Measurements from ENCODE around the gene TOGARAM2.
A peak's percentile ranks its signal among the peaks of the same experiment; 100 is the strongest.

TOGARAM2 gene

DNA sequence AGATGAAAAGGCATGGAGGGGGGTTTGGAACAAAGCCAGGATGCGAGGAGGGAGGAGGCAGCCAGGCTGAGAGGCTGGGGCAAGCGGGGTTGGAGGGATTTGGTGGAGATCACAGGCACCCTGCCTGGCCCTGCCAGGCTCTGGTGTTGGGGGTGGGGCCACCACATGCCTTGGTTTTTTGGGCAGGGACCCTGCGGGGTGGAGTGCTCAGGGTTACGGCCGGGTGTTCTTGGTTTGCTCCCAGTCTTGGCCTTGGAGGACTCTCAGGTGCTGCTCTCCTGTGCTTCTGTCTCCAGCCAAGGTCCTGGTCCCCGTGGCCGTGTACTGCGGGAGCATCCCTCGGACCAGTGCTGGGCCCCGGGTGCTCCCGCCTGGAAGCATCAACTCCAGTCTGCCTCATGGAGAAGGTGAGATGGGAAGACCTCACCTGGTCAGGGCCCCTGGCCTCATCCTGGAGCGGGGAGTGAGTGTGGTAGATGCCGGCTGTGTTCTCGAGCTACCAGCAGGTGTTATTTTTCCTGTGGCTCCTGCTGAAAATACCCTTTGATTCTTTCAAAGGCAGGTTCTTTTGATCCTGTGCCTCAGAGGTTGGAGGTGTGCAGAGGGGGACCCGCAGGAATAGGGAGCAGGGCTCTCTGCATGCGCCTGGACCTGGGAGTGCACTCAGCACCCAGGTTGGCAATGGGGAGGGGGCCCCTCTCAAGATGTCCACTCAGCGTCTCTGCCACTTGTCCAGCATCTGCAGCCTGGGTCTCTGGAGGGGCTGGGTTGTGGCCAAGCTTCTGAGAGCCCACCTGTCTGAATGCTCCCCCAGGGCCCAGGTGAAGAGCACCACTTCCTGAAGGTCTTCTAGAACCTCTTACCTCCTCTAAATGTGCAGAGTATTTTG, 17.0 kb downstream of the TOGARAM2 start:
- DNase-seq (ENCODE audit: low spot score in 2 of 2) (no peak), ATAC-seq (ENCODE audit: low read depth) (no peak)
- H3K27ac Mint-ChIP-seq = peak overlapping the region; percentile 42
- no peaks in the 10 kb centered on the region for H3K9me3 Mint-ChIP-seq
- H3K4me3 Mint-ChIP-seq = no peak overlapping the region
- H3K27me3 Mint-ChIP-seq = peaks cover 6% of the 10 kb centered on the region
- peaks cover 4% of the 10 kb centered on the region for H3K4me1 Mint-ChIP-seq
- no peaks in the 10 kb centered on the region for H3K36me3 Mint-ChIP-seq

DNA sequence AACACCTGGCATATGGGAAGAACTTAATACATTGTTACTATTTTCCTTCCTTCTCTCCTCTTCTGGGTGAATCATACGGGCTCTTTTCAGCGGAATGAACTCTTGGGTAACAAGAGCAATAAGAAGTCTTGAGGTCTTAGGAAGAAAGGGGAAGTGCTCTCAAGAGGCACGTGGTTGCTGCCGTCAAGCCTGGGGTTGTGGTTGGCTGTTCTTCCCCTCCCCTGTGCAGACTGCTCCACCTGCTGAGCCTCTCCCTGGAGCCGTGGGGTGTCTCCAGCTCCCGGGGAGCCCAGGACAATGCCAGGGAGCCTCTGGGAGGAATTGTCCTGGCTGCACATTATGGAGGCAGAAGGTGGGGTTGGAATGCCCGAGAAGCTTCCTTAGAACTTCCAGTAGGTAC, 19.4 kb downstream of the TOGARAM2 start:
- peaks cover 5% of the 10 kb centered on the region for H3K27me3 Mint-ChIP-seq
- ATAC-seq (ENCODE audit: low read depth) (peak; percentile 100), DNase-seq (ENCODE audit: low spot score in 2 of 2) (peak; percentile 59 to 65)
- no peaks in the 10 kb centered on the region for H3K9me3 Mint-ChIP-seq
- peaks cover 4% of the 10 kb centered on the region for H3K4me1 Mint-ChIP-seq
- H3K36me3 Mint-ChIP-seq = no peaks in the 10 kb centered on the region
- H3K4me3 Mint-ChIP-seq = no peak overlapping the region
- peak overlapping the region; percentile 83 for H3K27ac Mint-ChIP-seq

DNA sequence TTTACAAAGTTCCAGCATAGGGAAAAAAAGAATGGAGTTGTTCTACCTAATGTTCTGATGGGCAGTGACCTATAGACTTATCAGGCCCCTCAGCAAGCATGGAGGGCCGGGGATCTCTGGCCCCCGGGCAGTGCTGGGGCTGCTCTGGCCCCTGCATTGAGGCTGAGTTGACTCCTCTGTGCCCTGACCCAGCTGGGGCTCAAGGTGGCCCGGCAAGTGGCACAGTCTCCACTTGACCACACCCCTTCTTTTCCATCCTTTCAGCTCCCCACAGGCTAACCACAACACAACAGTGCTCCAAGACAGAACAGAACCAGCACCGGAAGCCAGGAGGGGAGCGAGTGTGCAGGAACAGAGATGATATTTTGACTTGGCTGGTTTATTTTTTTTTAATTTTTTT, 19.9 kb downstream of the TOGARAM2 start:
- H3K27me3 Mint-ChIP-seq = peaks cover 5% of the 10 kb centered on the region
- DNase-seq (ENCODE audit: low spot score in 2 of 2) = no peak
- peak; percentile 4 for ATAC-seq (ENCODE audit: low read depth)
- H3K27ac Mint-ChIP-seq = no peak overlapping the region
- no peaks in the 10 kb centered on the region for H3K9me3 Mint-ChIP-seq
- no peaks in the 10 kb centered on the region for H3K36me3 Mint-ChIP-seq
- no peak overlapping the region for H3K4me3 Mint-ChIP-seq
- peaks cover 4% of the 10 kb centered on the region for H3K4me1 Mint-ChIP-seq

DNA sequence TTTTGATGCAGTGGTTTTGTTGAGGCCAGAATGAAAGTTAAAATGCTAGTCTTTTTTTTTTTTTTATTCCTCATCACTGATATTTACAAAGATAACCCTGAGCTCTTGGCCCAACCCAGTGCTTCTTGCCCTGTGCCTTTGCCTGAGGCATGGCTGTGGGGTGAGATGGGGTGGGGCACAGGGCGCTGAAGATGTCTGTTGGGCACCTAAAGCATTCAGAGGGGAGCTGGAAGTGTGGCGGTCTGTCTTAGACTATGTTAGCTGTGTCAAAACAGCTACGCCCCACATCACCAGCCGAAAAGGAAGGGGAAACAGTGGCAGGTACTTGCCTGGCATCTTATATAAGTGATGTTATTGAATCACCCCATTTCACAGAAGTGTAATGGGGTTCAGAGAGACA, 20.7 kb downstream of the TOGARAM2 start:
- DNase-seq (ENCODE audit: low spot score in 2 of 2) = no peak
- H3K9me3 Mint-ChIP-seq = no peaks in the 10 kb centered on the region
- no peaks in the 10 kb centered on the region for H3K36me3 Mint-ChIP-seq

GRCh38 chr2:29004755-29005154, 23.7 kb downstream of the TOGARAM2 start:
- Mint-ChIP-seq H3K4me1 (peaks cover 4% of the 10 kb centered on the region), H3K27ac (no peak overlapping the region), H3K9me3 (no peaks in the 10 kb centered on the region), H3K4me3 (no peak overlapping the region), H3K36me3 (no peaks in the 10 kb centered on the region), H3K27me3 (peaks cover 2% of the 10 kb centered on the region)
- no peak for ATAC-seq (ENCODE audit: low read depth)
- no peak for DNase-seq (ENCODE audit: low spot score in 2 of 2)

More for the DNA sequence above, 20.7 kb downstream of the TOGARAM2 start:
- Mint-ChIP-seq H3K4me1 (peaks cover 4% of the 10 kb centered on the region), H3K4me3 (no peak overlapping the region), H3K27ac (peak overlapping the region; percentile 37), H3K27me3 (peaks cover 5% of the 10 kb centered on the region)
- no peak for ATAC-seq (ENCODE audit: low read depth)

- no peak overlapping the region for H3K4me3 Mint-ChIP-seq
- peaks cover 2% of the 10 kb centered on the region for H3K27me3 Mint-ChIP-seq
- no peak overlapping the region for H3K27ac Mint-ChIP-seq
- DNase-seq (ENCODE audit: low spot score in 2 of 2) (no peak), ATAC-seq (ENCODE audit: low read depth) (no peak)
- peaks cover 2% of the 10 kb centered on the region for H3K4me1 Mint-ChIP-seq
- no peaks in the 10 kb centered on the region for H3K9me3 Mint-ChIP-seq
- H3K36me3 Mint-ChIP-seq = no peaks in the 10 kb centered on the region
Observed at GRCh38 chr2:29005331-29005730, 24.2 kb downstream of the TOGARAM2 start.

DNA sequence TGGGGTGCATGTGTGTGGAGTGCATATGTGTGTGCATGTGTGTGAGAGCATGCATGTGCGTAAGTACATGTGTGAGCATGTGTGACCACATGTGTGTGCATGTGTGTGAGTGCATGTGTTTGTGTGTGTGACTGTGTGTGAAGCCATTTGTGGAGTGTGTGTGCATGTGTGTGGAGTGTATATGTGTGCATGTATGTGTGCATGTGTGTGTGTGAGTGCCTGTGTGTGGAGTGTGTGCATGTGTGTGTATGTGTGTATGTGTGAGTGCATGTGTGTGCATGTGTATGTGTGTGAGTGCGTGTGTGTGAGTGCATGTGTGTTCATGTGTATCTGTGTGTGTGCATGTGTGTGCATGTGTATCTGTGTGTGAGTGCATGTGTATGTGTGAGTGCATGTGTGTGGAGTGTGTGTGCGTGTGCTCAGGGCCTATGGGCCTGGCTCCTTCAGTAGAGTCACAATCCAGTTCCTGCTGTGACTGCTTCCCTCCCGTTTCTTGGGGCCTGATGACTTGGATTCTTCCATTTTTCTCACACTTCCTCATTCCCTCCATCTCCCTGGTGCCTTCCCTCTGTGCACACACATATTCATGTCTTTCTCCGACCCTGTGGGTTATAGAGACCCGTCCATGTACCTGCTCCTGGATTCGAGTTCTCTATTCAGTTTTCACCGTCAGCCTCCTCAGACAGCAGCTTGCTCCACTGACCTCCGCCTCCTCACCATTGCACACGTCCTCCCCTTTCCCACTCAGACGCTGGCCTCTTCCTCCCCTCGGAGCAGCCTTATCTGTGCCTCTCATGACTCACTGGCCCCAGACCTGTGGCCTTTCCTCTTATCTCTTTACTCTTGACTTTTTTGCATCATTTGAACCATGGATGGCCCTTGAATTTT, 25.2 kb downstream of the TOGARAM2 start:
- ATAC-seq (ENCODE audit: low read depth) (no peak), DNase-seq (ENCODE audit: low spot score in 2 of 2) (no peak)
- Mint-ChIP-seq H3K4me3 (no peak overlapping the region), H3K27ac (no peak overlapping the region), H3K27me3 (peaks cover 2% of the 10 kb centered on the region), H3K36me3 (no peaks in the 10 kb centered on the region), H3K9me3 (no peaks in the 10 kb centered on the region), H3K4me1 (peaks cover 2% of the 10 kb centered on the region)

- H3K27me3 Mint-ChIP-seq = peaks cover 2% of the 10 kb centered on the region
- ATAC-seq (ENCODE audit: low read depth) (no peak), DNase-seq (ENCODE audit: low spot score in 2 of 2) (no peak)
- H3K36me3 Mint-ChIP-seq = no peaks in the 10 kb centered on the region
- no peak overlapping the region for H3K4me3 Mint-ChIP-seq
- no peak overlapping the region for H3K27ac Mint-ChIP-seq
- H3K4me1 Mint-ChIP-seq = peaks cover 7% of the 10 kb centered on the region
- H3K9me3 Mint-ChIP-seq = no peaks in the 10 kb centered on the region
Observed at GRCh38 chr2:29006980-29007301, 25.8 kb downstream of the TOGARAM2 start.

- H3K27ac Mint-ChIP-seq = no peak overlapping the region
- ATAC-seq (ENCODE audit: low read depth) = no peak
- peaks cover 2% of the 10 kb centered on the region for H3K27me3 Mint-ChIP-seq
- peaks cover 8% of the 10 kb centered on the region for H3K4me1 Mint-ChIP-seq
- no peak overlapping the region for H3K4me3 Mint-ChIP-seq
- DNase-seq (ENCODE audit: low spot score in 2 of 2) = no peak
- no peaks in the 10 kb centered on the region for H3K36me3 Mint-ChIP-seq
- no peaks in the 10 kb centered on the region for H3K9me3 Mint-ChIP-seq
Observed at GRCh38 chr2:29009270-29009669, 28.2 kb downstream of the TOGARAM2 start.

- Mint-ChIP-seq H3K27ac (no peak overlapping the region), H3K4me3 (no peak overlapping the region), H3K27me3 (peaks cover 2% of the 10 kb centered on the region), H3K36me3 (no peaks in the 10 kb centered on the region), H3K9me3 (no peaks in the 10 kb centered on the region), H3K4me1 (peaks cover 13% of the 10 kb centered on the region)
- DNase-seq (ENCODE audit: low spot score in 2 of 2) = no peak
- ATAC-seq (ENCODE audit: low read depth) = no peak
Observed at GRCh38 chr2:29009711-29010677, 28.9 kb downstream of the TOGARAM2 start.

GRCh38 chr2:29010946-29011345, 29.8 kb downstream of the TOGARAM2 start:
- H3K9me3 Mint-ChIP-seq = no peaks in the 10 kb centered on the region
- peaks cover 21% of the 10 kb centered on the region for H3K4me1 Mint-ChIP-seq
- no peak overlapping the region for H3K4me3 Mint-ChIP-seq
- ATAC-seq (ENCODE audit: low read depth) (peak; percentile 28), DNase-seq (ENCODE audit: low spot score in 2 of 2) (peak in 1 of 2 donors; percentile 26)
- peaks cover 2% of the 10 kb centered on the region for H3K27me3 Mint-ChIP-seq
- H3K27ac Mint-ChIP-seq = peak overlapping the region; percentile 90
- H3K36me3 Mint-ChIP-seq = no peaks in the 10 kb centered on the region

DNA sequence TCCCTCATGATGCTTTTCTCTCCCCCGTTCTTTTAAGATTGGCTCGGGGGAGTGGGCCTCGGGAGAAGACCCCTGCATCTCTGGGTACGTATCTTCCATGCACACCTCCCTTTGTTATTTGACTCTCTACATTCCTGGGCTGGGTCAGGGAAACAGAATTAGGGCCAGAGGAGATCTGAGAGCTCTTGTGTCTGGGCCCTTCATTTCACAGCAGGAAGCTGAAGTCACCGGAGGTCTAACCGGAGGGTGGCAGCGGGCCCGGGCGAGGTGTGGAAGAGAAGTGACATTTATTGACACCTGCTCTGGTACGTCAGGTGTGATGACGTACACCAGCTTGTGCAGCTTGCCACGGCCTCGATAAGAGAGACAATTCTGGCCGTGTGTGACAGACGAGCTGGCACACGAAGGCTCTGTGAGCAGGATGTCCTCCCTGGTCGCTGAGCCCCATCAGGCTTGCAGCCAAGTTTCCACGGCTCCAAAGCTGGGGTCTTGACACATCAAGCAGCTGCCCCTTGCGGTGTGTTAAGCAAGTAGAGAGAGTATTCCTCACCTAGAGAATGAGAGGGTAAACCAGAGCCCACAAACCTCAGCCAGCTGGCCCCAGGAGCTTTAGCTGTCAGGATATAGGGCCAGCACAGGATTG, 30.4 kb downstream of the TOGARAM2 start:
- peak; percentile 81 for ATAC-seq (ENCODE audit: low read depth)
- peaks cover 24% of the 10 kb centered on the region for H3K4me1 Mint-ChIP-seq
- no peaks in the 10 kb centered on the region for H3K36me3 Mint-ChIP-seq
- H3K9me3 Mint-ChIP-seq = no peaks in the 10 kb centered on the region
- peak overlapping the region; percentile 51 for H3K4me3 Mint-ChIP-seq
- H3K27me3 Mint-ChIP-seq = peaks cover 2% of the 10 kb centered on the region
- H3K27ac Mint-ChIP-seq = peak overlapping the region; percentile 90
- DNase-seq (ENCODE audit: low spot score in 2 of 2) = peak; percentile 30 to 37

- Mint-ChIP-seq H3K4me3 (no peak overlapping the region), H3K4me1 (peaks cover 28% of the 10 kb centered on the region), H3K9me3 (no peaks in the 10 kb centered on the region), H3K27ac (peak overlapping the region; percentile 90), H3K36me3 (no peaks in the 10 kb centered on the region), H3K27me3 (peaks cover 2% of the 10 kb centered on the region)
- no peak for DNase-seq (ENCODE audit: low spot score in 2 of 2)
- ATAC-seq (ENCODE audit: low read depth) = no peak
Observed at GRCh38 chr2:29012211-29012681, 31.1 kb downstream of the TOGARAM2 start.

Measured in memory B cell (primary cell).